Sigmoid colon (tissue), 7 donors: ENCODE data around the gene TM4SF18. TPM values are rescaled to one million over a fixed set of nuclear protein-coding genes. Genes with fewer than 3 reads are reported as not detected.

Experiments
- DNase-seq: peaks from one replicate; pipeline ENCODE4 v3.0.0-alpha.2; 2019
- H3K27ac ChIP-seq, 4 donors: fragments of 200-600 bp; sonication (generic); one replicate each; pipeline ENCODE4 v1.5.1; 2016 to 2019; ENCODE audit warnings: mild to moderate bottlenecking in 1 of 4
- H3K27me3 ChIP-seq, 3 donors: fragments of 200-600 bp; sonication (generic); one replicate each; pipeline ENCODE4 v1.5.1; 2019; ENCODE audit warnings: mild to moderate bottlenecking in 1 of 3
- H3K36me3 ChIP-seq, 4 donors: fragments of 200-600 bp; sonication (generic); one replicate each; pipeline ENCODE4 v1.5.1; 2016 to 2019
- H3K4me1 ChIP-seq, 4 donors: fragments of 200-600 bp; sonication (generic); one replicate each; pipeline ENCODE4 v1.5.1; 2017 to 2019
- H3K4me3 ChIP-seq, 4 donors: fragments of 200-600 bp; sonication (generic); one replicate each; pipeline ENCODE4 v1.5.1; 2017 to 2019; ENCODE audit warnings: mild to moderate bottlenecking in 2 of 4, moderate library complexity in 1 of 4
- H3K9me3 ChIP-seq, 4 donors: fragments of 200-600 bp in 3 of 4; sonication (generic) in 3 of 4; one replicate each; pipeline versions ENCODE4 v1.5.1 to v1.6.1; 2013 to 2019
- EP300 ChIP-seq, 4 donors: sonication (generic); formaldehyde crosslinking; IDR thresholded peaks; one replicate each; pipeline ENCODE4 v1.6.1; 2017; ENCODE audit warnings: antibody characterized with exemption in 4 of 4
- POLR2A ChIP-seq, 2 donors: fragments of 450-650 bp; IDR thresholded peaks; one replicate each; pipeline ENCODE4 v1.6.1; 2016; ENCODE audit warnings: antibody characterized with exemption in 2 of 2, mild to moderate bottlenecking in 2 of 2, moderate library complexity in 2 of 2
- POLR2AphosphoS5 ChIP-seq, 4 donors: sonication (generic); formaldehyde crosslinking; IDR thresholded peaks; one replicate each; pipeline ENCODE4 v1.6.1; 2017; ENCODE audit warnings: antibody characterized with exemption in 4 of 4
- WGBS, 2 donors: extraction: QIAGEN DNeasy Blood & Tissue Kit; methylation state at CpG; one replicate each; pipeline ENCODE4 v1.1.7; 2013; 5-methylcytosine and 5-hydroxymethylcytosine counted together
- intact Hi-C: fragments of 100-400 bp; cut with DNase I; formaldehyde crosslinking; loops from one replicate; pipeline ENCODE4 v1.15.1; 2023
- polyA plus RNA-seq, 3 donors: library from polyadenylated mRNA; stranded (reverse); fragments of 200-250 nt; gene quantifications; one replicate each; pipeline ENCODE4 v1.2.3, GENCODE V29; 2013
- total RNA-seq, 4 donors: library from RNA; depleted of rRNA; stranded (reverse); fragments of >200 nt; gene quantifications; one replicate each; pipeline ENCODE4 v1.1.0, GENCODE V29; 2016
- TF ChIP-seq, protein P1 (sequence below), 4 experiments: fragments of 450-650 bp in 3 of 4; fragments of 200-600 bp in 1 of 4; IDR thresholded peaks; one replicate each; pipeline ENCODE4 v1.5.1; 2016 to 2019; ENCODE audit warnings: antibody characterized with exemption in 4 of 4, mild to moderate bottlenecking in 3 of 4, moderate library complexity in 2 of 4
- donor health status: healthy with polysubstance abuse.
- donor health status: Bipolar disorder and iron deficiency.
- donor health status: healthy.

The TM4SF18 gene
- total and polyA plus RNA-seq, 7 donors: 0.46 to 11.6 (median 2.3) TPM

DNA sequence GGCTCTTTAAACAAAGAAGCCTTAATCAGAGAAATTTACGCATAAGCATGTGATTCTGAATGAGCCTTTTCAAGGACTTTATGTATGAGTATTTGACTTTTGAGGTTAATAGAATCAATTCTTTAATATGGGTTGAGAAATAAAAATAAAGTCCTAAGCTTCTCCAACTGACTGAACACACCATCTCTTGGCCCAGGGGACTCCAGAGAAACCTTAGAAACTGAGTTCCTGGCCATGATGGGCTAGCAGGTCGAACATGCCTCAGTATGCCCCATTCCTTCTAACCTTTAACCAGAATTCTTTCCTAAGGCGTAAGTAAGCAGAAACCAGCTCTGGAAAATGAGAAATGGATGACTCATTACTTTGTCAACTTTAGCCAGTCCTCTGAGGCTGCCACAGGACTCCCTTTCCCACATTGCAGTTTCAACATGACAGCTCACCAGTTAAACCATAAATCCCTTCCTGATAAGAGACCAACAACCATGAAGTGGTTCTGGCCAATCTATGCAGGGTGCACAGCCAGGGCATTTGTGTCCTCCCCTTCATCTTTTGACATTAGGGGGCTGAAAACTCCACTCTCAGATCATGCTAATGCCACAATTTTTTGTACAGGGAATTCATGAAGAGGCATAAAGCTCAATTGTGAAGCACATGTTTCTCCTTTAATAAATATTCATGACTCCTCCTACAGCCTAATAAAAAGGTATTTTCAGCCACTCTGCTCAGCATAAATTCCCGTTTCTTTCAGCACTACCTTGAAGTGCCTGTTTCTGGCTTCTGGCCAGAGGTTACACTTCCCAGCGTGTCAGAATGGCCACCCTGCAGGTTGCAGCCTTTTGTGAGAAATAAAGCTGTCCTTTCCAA lies 33.3 kb downstream of the TM4SF18 start:
- peak overlapping the region in 3 of 4 donors; percentile 10 to 52 (median 49) for H3K27ac ChIP-seq
- H3K4me1 ChIP-seq: peaks cover 0 to 14% (median 11%) of the 10 kb centered on the region in 4 donors
- no peak for DNase-seq
- no peaks in the 10 kb centered on the region for H3K36me3 ChIP-seq
- TF ChIP-seq POLR2A (IDR thresholded peaks at IDR 0.05) (no peak), EP300 (IDR thresholded peaks at IDR 0.05) (no peak), POLR2AphosphoS5 (IDR thresholded peaks at IDR 0.05) (peak in 1 of 4 donors; percentile 13)
- TF ChIP-seq, protein P1, sequence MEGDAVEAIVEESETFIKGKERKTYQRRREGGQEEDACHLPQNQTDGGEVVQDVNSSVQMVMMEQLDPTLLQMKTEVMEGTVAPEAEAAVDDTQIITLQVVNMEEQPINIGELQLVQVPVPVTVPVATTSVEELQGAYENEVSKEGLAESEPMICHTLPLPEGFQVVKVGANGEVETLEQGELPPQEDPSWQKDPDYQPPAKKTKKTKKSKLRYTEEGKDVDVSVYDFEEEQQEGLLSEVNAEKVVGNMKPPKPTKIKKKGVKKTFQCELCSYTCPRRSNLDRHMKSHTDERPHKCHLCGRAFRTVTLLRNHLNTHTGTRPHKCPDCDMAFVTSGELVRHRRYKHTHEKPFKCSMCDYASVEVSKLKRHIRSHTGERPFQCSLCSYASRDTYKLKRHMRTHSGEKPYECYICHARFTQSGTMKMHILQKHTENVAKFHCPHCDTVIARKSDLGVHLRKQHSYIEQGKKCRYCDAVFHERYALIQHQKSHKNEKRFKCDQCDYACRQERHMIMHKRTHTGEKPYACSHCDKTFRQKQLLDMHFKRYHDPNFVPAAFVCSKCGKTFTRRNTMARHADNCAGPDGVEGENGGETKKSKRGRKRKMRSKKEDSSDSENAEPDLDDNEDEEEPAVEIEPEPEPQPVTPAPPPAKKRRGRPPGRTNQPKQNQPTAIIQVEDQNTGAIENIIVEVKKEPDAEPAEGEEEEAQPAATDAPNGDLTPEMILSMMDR (IDR thresholded peaks at IDR 0.05): no peak
- no peaks in the 10 kb centered on the region for H3K27me3 ChIP-seq
- intact Hi-C loops: no loop called here
- no peaks in the 10 kb centered on the region for H3K9me3 ChIP-seq
- no peak overlapping the region for H3K4me3 ChIP-seq
- 15 to 42% methylated on average over 5 of the region's 5 CpGs for WGBS, 2 donors

DNA sequence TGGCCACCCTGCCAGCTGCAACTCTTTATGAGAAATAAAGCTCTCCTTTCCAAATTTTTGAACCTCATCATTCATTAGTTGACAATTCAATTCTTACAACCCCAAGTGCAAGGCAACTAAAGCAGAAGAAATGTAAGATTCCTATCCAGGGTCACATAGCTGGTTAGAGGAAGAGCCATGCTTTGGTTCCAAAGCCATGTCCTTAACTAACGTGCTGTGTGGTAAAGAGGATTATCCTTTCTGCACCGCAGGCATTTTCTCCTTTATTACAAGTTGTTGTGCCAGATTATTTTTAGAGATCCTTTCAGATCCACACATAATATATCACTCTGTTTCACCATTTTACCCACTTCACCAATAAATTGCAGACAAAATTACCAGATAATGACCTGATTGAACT lies 36.5 kb downstream of the TM4SF18 start:
- intact Hi-C loops: no loop called here
- no peaks in the 10 kb centered on the region for H3K36me3 ChIP-seq

DNA sequence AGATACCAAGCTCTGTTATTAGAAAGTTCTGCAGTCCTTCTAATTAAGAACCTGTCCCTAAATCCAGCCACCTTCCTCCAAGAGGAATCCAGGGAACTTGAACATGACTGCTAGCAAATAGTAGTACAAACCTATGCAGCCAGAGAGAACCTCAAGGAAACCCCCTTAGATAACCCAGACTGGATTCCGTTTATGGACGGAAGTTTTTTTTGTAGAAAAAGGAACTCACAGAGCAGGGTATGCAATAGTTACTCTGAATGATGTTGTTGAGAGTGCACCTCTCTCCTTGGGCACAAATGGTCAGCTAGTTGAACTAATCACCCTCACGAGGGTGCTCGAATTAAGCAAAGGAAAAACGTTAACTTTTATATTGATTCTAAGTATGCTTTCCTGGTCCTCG lies 40.8 kb downstream of the TM4SF18 start:
- Histone ChIP-seq H3K36me3 (no peaks in the 10 kb centered on the region), H3K4me1 (no peaks in the 10 kb centered on the region), H3K9me3 (no peaks in the 10 kb centered on the region), H3K27ac (no peak overlapping the region), H3K27me3 (no peaks in the 10 kb centered on the region), H3K4me3 (no peak overlapping the region)
- intact Hi-C loops: no loop called here
- no peak for DNase-seq
- no peak for TF ChIP-seq POLR2AphosphoS5 (IDR thresholded peaks at IDR 0.05)
- TF ChIP-seq EP300 (IDR thresholded peaks at IDR 0.05): no peak
- no peak for TF ChIP-seq POLR2A (IDR thresholded peaks at IDR 0.05)
- TF ChIP-seq, protein P1 (IDR thresholded peaks at IDR 0.05): no peak
- 70 to 87% methylated on average over 6 of the region's 6 CpGs for WGBS, 2 donors

More for the DNA sequence above, 36.5 kb downstream of the TM4SF18 start:
- Histone ChIP-seq H3K27me3 (no peaks in the 10 kb centered on the region), H3K4me3 (no peak overlapping the region), H3K27ac (no peak overlapping the region), H3K9me3 (no peaks in the 10 kb centered on the region), H3K4me1 (peaks cover 0 to 14% (median 11%) of the 10 kb centered on the region in 4 donors)
- TF ChIP-seq EP300 (IDR thresholded peaks at IDR 0.05) (no peak), POLR2A (IDR thresholded peaks at IDR 0.05) (no peak), POLR2AphosphoS5 (IDR thresholded peaks at IDR 0.05) (no peak)
- TF ChIP-seq, protein P1 (IDR thresholded peaks at IDR 0.05): no peak
- DNase-seq: no peak
- whole genome bisulfite sequencing, 2 donors: 87 to 92% methylated on average over 2 of the region's 2 CpGs

DNA sequence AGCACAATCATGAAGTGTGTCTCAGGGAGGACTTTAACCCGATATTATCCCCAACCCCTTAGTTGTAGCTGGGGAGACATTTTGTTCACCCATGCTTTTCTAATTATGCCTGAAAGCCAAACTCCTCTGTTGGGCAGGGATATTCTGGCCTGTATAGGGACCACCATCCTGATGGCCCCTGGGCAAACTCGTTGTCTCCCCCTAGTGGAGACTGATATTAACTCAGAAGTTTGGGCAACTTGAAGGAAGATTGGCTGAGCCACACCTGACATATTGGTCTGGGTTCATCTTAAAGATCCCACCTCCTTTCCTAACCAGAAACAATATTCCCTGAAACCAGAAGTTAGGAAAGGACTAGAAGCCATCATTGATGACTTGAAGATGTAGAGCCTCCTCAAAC lies 42.3 kb downstream of the TM4SF18 start:
- 54 to 72% methylated on average over 2 of the region's 2 CpGs for WGBS, 2 donors
- no peaks in the 10 kb centered on the region for H3K27me3 ChIP-seq
- H3K4me1 ChIP-seq: no peaks in the 10 kb centered on the region
- H3K9me3 ChIP-seq: no peaks in the 10 kb centered on the region
- H3K4me3 ChIP-seq: no peak overlapping the region
- intact Hi-C loops: no loop called here
- H3K27ac ChIP-seq: no peak overlapping the region
- no peak for TF ChIP-seq EP300 (IDR thresholded peaks at IDR 0.05)
- TF ChIP-seq, protein P1 (IDR thresholded peaks at IDR 0.05): no peak
- TF ChIP-seq POLR2A (IDR thresholded peaks at IDR 0.05): no peak
- no peak for TF ChIP-seq POLR2AphosphoS5 (IDR thresholded peaks at IDR 0.05)
- H3K36me3 ChIP-seq: no peaks in the 10 kb centered on the region
- DNase-seq: no peak
